Thyroid gland (tissue), 4 donors: ENCODE measurements around the gene FAF2.

Experiments
- POLR2A ChIP-seq, 2 donors: fragments of 450-650 bp; IDR thresholded peaks; one replicate each; pipeline ENCODE4 v1.6.1; 2017; ENCODE audit warnings: antibody characterized with exemption in 2 of 2, mild to moderate bottlenecking in 2 of 2, moderate library complexity in 1 of 2
- TF ChIP-seq, protein P1 (sequence below), 6 experiments: fragments of 200-600 bp in 3 of 6; fragments of 450-650 bp in 3 of 6; sonication (generic) in 3 of 6; IDR thresholded peaks; one replicate each; pipeline ENCODE4 v1.5.1; 2016 to 2019; ENCODE audit warnings: antibody characterized with exemption in 6 of 6, mild to moderate bottlenecking in 2 of 6, inconsistent platforms in 1 of 6, moderate library complexity in 1 of 6

DNA sequence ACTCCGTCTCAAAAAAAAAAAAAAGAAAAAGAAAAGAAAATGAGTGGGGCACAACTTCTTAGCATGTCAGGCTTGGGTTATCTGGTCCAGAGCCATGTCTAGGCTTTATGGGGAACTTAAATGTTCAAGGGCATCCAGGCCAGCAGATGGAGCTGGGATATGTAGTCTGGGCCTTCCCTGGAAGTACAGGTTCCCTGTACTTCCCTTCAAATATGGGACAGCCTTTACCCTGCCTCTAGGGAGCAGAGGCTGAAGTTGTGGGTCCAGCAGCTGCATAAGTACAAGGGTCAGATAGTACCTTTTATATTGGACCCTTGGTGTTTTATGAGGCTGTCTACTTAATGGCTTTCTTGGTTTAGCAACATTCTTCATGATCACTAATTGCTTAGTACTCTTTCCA, 42.1 kb downstream of the FAF2 start:
- no peak for TF ChIP-seq POLR2A (IDR thresholded peaks at IDR 0.05)
- TF ChIP-seq, protein P1, sequence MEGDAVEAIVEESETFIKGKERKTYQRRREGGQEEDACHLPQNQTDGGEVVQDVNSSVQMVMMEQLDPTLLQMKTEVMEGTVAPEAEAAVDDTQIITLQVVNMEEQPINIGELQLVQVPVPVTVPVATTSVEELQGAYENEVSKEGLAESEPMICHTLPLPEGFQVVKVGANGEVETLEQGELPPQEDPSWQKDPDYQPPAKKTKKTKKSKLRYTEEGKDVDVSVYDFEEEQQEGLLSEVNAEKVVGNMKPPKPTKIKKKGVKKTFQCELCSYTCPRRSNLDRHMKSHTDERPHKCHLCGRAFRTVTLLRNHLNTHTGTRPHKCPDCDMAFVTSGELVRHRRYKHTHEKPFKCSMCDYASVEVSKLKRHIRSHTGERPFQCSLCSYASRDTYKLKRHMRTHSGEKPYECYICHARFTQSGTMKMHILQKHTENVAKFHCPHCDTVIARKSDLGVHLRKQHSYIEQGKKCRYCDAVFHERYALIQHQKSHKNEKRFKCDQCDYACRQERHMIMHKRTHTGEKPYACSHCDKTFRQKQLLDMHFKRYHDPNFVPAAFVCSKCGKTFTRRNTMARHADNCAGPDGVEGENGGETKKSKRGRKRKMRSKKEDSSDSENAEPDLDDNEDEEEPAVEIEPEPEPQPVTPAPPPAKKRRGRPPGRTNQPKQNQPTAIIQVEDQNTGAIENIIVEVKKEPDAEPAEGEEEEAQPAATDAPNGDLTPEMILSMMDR (IDR thresholded peaks at IDR 0.05): no peak
